ENCODE measurements around the gene ADGRB3.

- no peak for TF ChIP-seq CTCF (conservative IDR thresholded peaks at IDR 0.05; ENCODE audit: low read depth, low read length)
- TF ChIP-seq EZH2 (IDR thresholded peaks at IDR 0.05; ENCODE audit: borderline replicate concordance, low read depth, low read length, poor library complexity, severe bottlenecking), result no peak
These were observed 462.9 kb downstream of the ADGRB3 start for GRCh38 chr6:69097948-69098347.

Data from A673 (cell line).